GM18873 (cell line): ENCODE measurements around the gene ACRBP.
A peak's percentile ranks its signal among the peaks of the same experiment; 100 is the strongest.

Experiments
- ATAC-seq: cut with Tn5 transposase; IDR thresholded peaks from one replicate; pipeline ENCODE4 v1.9.1; 2021; ENCODE audit warnings: mild to moderate bottlenecking, moderate library complexity, moderate number of reproducible peaks; ENCODE audit not compliant: unreplicated experiment, low FRiP score

ACRBP gene

DNA sequence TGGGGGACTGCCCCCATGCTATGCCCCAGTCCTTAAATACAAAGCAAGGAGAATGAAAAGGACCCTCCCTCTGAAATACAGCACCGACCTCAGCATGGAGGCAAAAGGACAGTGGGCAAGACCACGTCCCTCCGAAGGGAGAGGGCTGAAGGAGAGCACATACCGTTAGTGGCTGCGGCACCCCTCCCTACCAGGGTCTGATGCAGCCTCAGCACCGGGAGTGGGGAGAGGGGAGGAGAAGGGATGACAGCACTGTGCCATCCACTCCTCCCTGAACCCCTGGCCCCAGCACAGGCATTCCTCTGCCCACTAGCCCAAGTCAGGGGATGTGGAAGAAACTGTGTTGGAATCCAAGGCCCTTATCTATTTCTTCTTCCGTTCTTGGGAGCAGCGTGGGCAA, 3.6 kb upstream of the ACRBP start:
- no peak for ATAC-seq

DNA sequence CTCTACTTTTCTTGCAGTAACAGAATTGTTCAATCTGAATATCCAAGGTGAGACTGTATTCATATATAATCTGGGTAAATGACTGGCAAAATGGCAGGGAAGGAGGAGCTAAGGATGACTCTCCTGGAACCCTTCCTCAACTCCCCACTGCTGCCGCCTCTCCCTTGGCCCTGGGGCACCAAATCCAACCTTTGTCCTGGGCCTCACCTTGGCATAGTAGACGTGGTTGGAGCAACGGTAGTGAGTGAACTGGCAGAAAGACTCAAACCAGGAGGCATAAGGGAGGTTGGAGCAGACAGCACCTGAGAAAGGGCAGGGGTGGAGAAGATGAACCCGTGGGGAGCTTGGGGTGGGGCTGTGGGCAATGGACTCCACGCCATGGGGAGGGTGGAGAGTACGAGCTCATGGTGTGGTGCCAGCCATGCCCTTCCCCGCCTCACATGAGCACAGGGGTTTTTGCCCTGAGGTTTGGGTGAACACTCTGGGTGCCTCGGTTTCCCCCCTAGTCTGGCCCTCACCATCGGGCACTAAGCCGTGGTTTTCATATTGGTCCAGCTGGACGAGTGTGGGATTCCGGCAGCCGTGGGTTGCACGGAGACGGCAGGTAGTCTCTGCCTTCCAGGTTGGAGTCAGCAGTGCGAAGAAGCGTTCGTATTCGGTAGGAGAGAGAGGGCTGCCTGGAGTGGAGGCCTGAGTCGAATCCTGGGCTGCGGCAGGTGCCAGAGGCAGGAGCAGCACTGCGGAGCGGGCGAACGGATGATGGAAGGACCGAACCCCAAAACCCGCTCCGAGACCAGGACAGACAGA, 753 bp downstream of the ACRBP start:
- ATAC-seq = no peak

DNA sequence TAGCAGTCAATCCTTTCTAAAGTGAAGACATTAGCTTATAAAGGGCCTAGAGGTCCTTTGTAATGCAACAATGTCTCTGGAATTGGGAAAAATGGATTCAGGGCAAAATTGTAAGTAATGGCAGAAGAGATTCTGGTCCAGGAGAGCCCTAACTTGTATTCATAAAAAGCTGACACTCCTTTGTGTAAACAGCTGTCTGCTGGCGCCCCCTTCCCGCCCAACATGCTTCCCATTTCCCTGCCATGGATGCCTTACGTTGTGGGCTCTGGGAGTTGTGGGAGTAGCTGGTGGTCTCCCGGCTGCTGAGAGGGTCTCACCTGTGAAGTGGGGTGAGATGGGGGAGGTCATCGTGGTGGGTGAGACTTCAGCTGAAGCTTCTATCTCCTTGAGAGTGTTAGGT, 2.3 kb downstream of the ACRBP start:
- ATAC-seq = no peak

DNA sequence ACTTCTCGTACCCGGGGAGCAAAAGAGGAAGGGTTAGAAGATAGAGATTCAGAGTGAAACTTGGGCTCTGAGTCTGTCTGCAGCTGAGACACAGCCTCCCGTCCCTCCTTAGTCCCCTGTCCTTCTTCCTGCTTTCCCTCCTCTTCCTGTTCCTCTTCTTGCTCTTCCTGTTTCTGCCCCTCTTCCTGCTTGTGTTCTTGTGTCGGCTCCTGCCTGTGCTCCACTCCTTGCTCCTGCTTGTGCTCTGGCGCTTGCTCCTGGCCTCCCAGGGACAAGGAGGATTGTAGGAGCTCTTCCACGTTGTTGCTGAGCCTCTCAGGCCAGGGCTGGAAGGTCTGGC, 3.0 kb downstream of the ACRBP start:
- ATAC-seq = no peak

DNA sequence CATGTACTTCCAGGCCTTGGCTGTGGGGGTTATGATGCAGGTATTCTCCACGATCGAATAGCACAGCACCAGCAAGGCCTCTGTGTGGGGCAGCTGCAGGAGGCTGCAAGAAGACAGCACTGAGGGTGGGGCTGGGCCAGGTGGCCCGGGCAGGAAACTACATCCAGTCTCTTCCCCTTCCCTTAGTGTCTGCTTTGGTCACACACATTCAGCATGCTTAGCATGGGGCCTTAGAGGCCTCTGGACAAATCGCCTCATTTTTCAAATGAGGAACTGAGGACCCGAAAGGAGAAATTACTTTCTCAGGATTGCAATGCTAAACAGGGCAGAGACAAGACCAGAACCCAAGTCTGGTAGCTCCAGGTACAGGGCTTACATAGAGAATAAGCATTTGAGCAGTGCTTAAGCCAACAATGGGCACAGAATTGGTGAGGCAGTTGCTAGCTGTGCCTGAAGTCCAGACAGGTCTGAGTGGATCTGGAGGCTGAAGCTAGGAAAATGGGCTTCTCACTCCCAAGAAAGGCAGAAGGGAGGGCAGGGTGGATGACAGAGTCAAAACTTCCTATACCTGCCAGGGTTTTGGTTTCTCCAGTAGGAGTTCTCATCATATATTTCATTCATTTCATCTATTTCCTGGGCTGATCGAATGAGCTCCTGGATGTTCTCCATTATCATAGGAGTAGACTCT, 3.5 kb downstream of the ACRBP start:
- ATAC-seq = no peak

DNA sequence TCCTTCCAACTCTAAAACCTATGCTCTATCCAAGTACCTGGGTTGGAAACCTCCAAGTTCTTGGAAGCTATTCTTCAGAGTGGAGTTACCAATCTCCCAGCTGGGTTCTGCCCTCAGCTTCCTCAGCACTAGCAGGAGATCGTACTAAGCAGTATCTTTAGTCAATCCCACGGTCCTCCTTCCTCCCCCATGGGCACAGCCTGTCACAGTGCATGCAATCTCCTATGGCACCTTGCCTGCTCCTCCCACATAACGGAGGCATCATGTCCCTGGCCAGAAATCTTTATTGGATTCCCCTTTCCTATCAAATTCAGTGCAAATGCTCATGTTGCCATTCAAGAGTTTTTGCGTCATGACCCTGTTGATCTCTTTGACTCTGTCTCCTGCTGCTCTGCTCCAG, 6.1 kb downstream of the ACRBP start:
- ATAC-seq = no peak

DNA sequence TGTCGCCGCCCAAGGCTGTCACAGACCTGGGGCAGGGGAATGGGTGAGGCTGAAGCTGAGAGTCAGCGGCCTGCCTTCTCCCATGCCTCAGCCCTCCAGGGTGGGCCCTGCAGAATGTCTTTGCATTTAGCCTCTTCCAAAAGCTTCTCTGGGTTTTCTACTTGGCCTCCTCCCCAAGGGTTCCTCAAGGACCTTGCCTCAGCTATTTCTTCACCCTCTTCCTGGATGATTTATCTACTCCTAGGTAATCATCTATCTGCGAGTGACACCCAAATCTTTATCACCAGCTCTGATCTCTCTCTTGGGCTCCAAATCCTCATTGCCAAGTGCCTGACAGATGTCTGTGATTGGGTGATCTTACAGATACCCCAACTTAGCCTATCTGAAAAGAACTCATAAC, 6.7 kb downstream of the ACRBP start:
- no peak for ATAC-seq

DNA sequence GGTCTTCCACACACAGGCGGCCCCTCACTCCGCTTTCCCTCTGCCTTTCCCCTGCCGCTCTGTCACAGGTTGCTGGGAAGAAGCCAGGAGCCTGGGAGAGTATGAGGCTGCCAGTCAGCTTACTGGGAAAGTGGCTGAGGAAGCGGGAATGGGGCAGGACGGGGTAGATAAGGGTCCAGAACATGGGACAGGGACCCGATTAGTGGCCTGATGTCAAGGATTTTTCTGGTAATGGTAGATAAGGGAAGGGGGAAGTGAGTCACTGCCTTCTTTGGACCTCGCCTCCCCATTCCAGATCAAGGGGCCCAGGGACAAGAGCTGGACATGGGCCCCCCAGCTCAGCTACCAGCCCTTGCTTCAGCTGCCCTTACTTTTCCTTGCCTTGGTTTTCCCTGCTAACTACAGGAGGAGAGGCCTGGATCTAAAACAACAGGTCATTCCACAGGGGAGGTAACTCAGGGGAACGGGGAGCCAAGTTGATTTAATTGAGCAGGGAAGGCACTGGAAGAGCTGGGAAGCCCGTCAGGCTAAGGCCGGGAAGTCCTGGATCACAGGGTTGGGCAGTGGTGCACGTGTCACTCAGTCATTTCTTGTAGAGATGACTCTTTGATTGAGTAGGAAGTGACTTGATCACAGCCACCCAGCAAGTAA, 8.0 kb downstream of the ACRBP start:
- ATAC-seq = no peak

DNA sequence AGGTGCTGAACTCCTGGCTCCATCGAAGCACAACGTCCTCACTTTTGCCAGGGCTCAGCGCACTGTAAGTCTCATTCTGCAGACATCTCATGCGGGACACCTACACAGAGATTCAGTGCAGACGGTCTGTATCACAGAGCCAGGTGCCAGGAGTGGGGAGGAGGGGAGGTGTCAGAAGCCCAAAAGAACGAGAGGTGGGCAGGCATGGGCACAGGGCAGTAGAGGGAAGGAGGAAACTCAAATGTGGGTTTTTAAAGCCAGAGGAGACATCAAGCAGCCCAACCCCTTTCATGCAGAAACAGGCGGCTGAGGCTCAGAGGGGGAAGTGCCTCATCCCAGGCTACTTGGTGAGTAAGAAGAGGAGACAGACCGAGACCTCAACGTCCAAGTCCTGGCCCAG, 8.9 kb downstream of the ACRBP start:
- ATAC-seq = no peak

DNA sequence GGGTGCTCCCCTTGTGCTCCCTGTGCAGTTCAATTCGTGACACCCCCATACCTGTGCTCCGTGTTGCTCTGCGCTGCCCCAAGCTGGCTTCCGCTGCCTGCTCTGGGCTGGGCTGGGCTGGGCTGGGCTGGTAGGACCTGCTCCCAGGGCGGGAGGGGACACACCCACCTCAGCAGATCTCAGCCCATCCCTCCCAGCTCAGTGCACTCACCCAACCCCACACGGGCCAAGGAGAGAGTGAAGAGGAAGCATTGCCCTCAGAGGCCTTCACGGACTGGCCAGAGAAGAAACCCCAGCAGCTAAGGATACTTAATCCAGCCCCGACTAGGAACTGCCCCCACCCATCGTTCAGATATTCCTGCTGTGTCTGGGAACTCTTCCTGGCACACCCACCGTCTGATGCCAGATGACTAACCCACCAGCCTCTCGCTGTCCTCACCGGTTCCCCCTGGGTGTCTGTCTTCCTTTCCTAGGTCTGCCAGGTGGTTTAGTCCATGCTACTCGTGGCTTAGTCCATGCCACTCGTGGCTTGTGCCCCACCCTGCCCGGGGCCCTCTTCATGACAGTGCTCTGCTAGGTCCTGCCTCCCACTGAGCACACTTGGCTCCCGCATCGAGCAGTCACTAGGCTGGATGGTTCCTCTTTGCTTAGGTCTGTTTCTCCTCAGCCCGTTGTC, 11.2 kb downstream of the ACRBP start, which contains the start of gene LPAR5:
Gene LPAR5 (minus strand): TSS at position 104 of the 676 bp plus-strand sequence. CDS start 14,711 bp downstream, outside the sequence.
- ATAC-seq = no peak

DNA sequence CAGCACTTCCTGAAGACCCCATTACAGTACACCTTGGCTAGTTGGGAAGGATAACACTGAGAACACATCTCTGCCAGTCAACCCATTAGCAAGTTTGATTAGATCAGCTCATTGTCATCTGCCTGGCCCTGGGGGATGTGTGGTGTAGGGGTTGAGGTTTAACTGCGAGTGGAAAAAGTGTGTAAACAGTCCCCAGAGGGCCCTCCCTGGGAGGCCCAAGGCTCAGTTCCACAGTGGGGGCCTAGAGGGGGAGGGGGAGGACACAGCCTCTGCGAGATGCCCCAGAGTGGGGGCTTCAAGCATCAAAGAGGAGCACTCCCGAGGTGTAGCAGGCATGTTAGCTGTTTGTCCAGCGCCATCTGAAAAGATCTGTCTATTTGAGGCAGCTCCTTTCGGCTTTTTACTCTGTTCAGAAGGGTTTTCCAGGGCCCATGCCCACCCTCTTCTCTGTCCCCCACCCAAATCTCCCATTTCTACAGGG, 11.8 kb downstream of the ACRBP start:
- no peak for ATAC-seq

DNA sequence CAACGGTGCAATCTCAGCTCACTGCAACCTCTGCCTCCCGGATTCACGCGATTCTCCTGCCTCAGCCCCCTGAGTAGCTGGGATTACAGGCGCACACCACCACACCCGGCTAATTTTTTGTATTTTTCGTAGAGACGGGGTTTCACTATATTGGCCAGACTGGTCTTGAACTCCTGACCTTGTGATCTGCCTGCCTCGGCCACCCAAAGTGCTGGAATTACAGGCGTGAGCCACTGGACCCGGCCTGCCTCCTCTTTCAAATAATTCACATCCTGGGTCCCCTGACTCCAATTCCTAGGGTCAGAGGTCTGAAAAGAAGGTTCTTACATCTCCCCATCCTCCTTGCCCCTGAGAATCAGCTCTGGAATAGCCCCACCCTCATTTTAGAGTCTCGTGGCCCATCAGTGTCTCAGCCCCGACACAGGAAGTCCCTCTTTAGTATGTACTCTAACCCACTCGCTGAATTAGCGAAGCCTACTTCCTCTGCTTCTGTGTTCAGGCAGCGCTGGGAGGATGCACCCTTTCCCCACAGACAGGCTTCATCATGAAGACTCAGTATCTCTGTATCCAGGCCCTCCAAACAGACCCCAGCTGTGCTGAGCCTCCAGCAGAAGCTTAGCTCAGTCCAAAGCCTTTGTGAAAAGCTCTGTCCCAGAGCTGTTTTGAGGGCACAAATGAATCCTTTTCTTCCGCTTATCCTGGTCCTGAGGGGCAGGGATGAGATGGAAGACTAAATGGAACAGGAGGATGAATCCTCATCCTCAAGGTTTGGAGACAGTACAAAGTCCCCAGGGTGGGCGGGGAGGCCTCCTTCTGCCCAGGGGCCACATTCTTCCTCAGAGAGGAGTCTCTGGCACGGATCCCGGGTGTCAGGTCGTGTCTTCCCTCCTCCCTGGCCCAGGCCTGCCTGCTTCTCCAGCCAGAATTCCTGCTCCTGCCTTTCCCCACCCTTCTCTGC, 14.9 kb downstream of the ACRBP start:
- ATAC-seq = peak; percentile 52

DNA sequence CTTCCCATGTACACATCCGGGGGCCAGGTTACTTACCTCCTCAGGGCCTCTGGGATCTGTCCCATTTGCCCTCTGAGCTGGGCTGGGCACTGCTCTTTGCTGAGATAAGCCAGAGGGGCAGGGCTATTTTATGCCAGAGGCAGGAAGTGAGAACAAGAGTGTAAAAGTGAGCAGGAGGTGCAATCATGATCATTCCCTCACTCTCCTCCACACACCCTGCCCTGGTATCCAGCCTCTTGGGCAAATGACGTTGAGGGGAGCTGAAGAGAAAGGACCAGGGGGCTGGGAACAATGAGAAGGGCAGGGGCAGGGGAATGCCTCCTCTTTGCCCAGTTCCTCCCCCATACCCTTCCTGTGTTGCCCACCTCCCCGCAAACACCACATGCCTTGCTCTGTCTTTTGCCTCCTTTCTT, 15.7 kb downstream of the ACRBP start:
- no peak for ATAC-seq

DNA sequence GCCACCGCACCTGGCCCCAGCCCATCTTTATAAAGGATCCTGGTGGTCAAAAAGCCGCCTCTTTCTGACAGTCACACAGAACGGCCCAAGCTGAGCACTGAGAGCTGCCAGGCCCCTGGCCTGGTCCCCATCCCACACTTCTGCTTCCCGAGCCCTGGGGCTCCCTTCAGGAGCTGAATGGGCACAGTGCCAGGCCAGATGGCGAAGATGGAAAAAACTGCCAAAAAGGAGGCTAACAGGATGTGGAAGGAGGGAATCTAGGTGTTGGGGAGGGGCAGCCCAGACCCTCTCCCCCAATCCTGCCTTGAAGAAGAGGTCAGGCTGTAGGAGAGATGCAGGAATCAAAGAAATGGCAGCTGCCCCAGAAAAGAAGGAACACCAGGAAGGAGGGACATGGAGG, 16.5 kb downstream of the ACRBP start:
- no peak for ATAC-seq

DNA sequence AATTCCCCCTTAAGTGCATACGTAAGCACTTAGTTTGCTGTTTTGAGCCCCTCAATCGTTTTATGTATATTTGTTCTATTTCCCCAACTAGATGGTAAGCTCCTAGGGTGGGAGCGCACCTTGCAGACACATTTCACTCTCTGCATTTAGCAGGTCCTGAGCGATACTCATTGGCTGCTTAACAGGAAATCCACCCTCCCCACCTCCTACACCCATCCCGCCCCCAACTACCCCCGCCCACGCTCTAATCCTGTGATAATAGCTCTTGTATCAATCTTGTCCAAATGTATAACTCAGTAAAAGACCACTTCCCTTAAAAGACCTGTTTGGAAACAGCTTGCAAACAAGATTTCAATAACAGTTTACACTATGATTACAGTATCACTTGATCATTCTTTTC, 19.6 kb downstream of the ACRBP start:
- ATAC-seq = no peak

DNA sequence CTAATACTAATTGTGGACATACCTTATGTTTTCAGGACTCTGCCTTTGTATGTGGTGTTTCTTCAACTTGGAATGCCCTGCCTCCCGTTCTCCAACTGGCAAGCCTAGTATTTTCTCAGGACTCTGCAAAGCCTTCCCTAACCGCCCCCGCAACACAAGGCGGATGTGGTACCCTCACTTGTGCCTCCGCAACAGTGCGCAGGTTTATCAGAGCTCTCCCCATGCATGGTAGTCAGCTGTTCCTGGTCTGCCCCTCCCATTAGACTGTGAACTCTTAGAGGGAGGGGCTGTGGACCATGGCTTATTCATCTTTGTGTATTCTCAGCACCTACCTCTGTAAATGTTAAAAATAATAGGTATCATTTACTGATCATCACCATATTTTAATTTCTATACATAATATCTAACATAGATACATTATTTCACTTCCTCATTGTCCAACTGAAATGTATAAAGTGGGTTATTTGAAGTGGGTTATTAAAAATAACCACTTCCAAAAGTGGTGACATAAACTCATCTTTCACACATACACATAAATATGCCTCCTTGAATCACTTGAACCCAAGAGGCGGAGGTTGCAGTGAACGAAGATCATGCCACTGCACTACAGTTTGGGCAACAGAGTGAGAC, 20.5 kb downstream of the ACRBP start:
- no peak for ATAC-seq

DNA sequence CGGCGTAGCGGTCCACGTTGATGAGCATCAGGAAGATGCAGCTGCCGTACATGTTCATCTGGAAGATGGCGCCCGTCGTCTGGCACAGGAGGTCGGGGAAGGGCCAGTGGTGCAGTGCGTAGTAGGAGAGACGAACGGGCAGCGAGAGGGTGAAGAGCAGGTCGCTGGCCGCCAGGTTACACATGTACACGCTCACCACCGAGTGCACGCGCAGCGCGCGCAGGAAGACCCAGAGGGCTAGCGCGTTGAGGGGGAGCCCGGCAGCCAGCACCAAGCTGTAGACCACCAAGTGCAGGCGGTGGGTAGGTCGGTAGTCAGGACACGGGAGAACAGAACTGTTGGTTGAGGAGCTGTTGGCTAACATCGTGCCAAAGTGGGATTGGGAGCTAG, 26.4 kb downstream of the ACRBP start:
- ATAC-seq = no peak

DNA sequence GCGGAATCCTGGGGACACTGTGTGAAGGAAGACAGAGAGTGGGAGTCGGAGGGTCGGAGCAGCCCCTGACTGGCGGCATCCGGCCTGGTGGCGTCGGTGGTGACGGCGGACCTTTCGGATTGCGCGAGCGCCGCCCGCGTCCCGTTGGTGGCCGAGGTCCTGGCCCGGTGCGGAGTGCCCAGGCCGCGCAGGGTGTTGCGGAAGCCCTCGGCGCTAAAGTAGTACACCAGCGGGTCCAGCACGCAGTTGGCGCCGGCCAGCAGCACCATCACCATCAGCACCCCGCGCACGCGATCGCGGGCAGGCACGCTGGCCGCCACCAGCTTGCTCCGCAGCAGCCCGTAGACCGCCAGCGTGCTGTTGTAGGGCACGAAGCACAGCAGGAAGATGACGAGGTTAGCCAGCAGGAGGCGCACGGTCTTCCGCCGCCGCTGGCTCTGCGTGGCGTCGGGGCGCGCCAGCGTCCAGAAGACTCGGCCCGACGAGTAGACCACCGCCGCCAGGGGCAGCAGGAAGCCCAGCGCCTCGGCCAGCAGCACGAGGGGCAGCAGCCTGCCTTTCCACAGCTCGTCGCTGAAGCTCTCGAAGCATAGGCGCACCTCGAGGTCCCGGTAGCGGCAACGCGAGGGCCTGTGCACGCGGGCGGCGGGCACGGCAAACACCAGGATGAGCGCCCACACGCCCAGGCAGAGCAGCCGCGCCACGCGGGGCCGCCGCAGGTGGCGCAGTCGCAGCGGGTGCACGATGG, 26.9 kb downstream of the ACRBP start:
- ATAC-seq = no peak
